HG02884 (cell line): ENCODE measurements around the gene KIF6.

Source experiments
- ATAC-seq: cut with Tn5 transposase; IDR thresholded peaks from one replicate; pipeline ENCODE4 v1.9.1; 2021; ENCODE audit warnings: mild to moderate bottlenecking, moderate library complexity; ENCODE audit not compliant: unreplicated experiment

Gene KIF6

GRCh38 chr6:39333644-39334438 lies 391.4 kb downstream of the KIF6 start:
- ATAC-seq: no peak

GRCh38 chr6:39330476-39330875 lies 394.7 kb downstream of the KIF6 start:
- no peak for ATAC-seq

GRCh38 chr6:39330057-39330456 lies 395.2 kb downstream of the KIF6 start:
- ATAC-seq: peak; percentile 80

- no peak for ATAC-seq
These were observed 397.1 kb downstream of the KIF6 start for GRCh38 chr6:39328066-39328465.

- no peak for ATAC-seq
These were observed 397.7 kb downstream of the KIF6 start for GRCh38 chr6:39327507-39327906.

GRCh38 chr6:39322306-39322850 lies 402.8 kb downstream of the KIF6 start, which contains the start of gene KCNK16:
Gene KCNK16 (minus strand): TSS chr6:39322702. CDS start chr6:39322540, 162 bp downstream.
- ATAC-seq: no peak

GRCh38 chr6:39321761-39322160 lies 403.4 kb downstream of the KIF6 start:
- ATAC-seq: no peak

- ATAC-seq: no peak
These were observed 404.7 kb downstream of the KIF6 start for GRCh38 chr6:39320363-39320984.

- ATAC-seq: no peak
These were observed 405.4 kb downstream of the KIF6 start for GRCh38 chr6:39319621-39320362.

- no peak for ATAC-seq
These were observed 408.0 kb downstream of the KIF6 start for GRCh38 chr6:39317256-39317655.

GRCh38 chr6:39314273-39314795 lies 410.9 kb downstream of the KIF6 start, which contains the start of gene KCNK17:
Gene KCNK17 (minus strand): TSS chr6:39314419. CDS start chr6:39314320, 99 bp downstream.
- ATAC-seq: no peak

GRCh38 chr6:39313526-39314272 lies 411.5 kb downstream of the KIF6 start:
- ATAC-seq: no peak

GRCh38 chr6:39312912-39313525 lies 412.2 kb downstream of the KIF6 start:
- ATAC-seq: no peak

- no peak for ATAC-seq
These were observed 414.7 kb downstream of the KIF6 start for GRCh38 chr6:39310542-39310941.

- ATAC-seq: no peak
These were observed 415.2 kb downstream of the KIF6 start for GRCh38 chr6:39309942-39310531.

GRCh38 chr6:39307462-39307861 lies 417.7 kb downstream of the KIF6 start:
- ATAC-seq: no peak

- ATAC-seq: no peak
These were observed 420.3 kb downstream of the KIF6 start for GRCh38 chr6:39304951-39305350.

GRCh38 chr6:39303425-39304153 lies 421.6 kb downstream of the KIF6 start:
- no peak for ATAC-seq
